Liver (tissue), 9 donors: ENCODE data around the gene ELAC2. TPM values are rescaled to one million over a fixed set of nuclear protein-coding genes. Genes with fewer than 3 reads are reported as not detected.

Experiments
- DNase-seq: peaks from one replicate; pipeline ENCODE4 v3.0.0-alpha.2; 2017; ENCODE audit warnings: low spot score
- H3K27ac ChIP-seq, 2 donors: one replicate each; pipeline ENCODE4 v1.7.0; 2013; ENCODE audit warnings: inconsistent platforms in 2 of 2, low read length in 2 of 2, control low read depth in 1 of 2, low read depth in 1 of 2, mild to moderate bottlenecking in 1 of 2
- H3K27me3 ChIP-seq, 4 donors: one replicate each; pipeline versions ENCODE4 v1.6.1 to v1.7.0; 2013; ENCODE audit warnings: low read length in 3 of 4, inconsistent platforms in 1 of 4, mild to moderate bottlenecking in 1 of 4, moderate library complexity in 1 of 4; ENCODE audit not compliant: control insufficient read depth in 4 of 4, insufficient read depth in 4 of 4
- H3K36me3 ChIP-seq, 4 donors: one replicate each; pipeline versions ENCODE4 v1.6.1 to v1.7.0; 2013; ENCODE audit warnings: low read length in 3 of 4, mild to moderate bottlenecking in 3 of 4, low read depth in 1 of 4, moderate library complexity in 1 of 4; ENCODE audit not compliant: control insufficient read depth in 4 of 4, insufficient read depth in 3 of 4
- H3K4me1 ChIP-seq, 4 donors: one replicate each; pipeline versions ENCODE4 v1.6.1 to v1.7.0; 2013; ENCODE audit warnings: low read length in 3 of 4, mild to moderate bottlenecking in 3 of 4, moderate library complexity in 1 of 4; ENCODE audit not compliant: control insufficient read depth in 4 of 4, insufficient read depth in 4 of 4
- H3K4me3 ChIP-seq, 3 donors: one replicate each; pipeline versions ENCODE4 v1.6.1 to v1.7.0; 2013; ENCODE audit warnings: low read length in 3 of 3, control low read depth in 1 of 3, low read depth in 1 of 3, mild to moderate bottlenecking in 1 of 3
- H3K9ac ChIP-seq, 2 donors: one replicate each; pipeline ENCODE4 v1.7.0; 2013; ENCODE audit warnings: low read length in 2 of 2, mild to moderate bottlenecking in 2 of 2, moderate library complexity in 2 of 2, control low read depth in 1 of 2, low read depth in 1 of 2
- H3K9me3 ChIP-seq, 4 donors: one replicate each; pipeline versions ENCODE4 v1.6.1 to v1.7.0; 2013; ENCODE audit warnings: low read length in 3 of 4; ENCODE audit not compliant: control insufficient read depth in 4 of 4
- CTCF ChIP-seq: fragments of 150-350 bp; IDR thresholded peaks from 2 replicates; pipeline ENCODE4 v1.5.1; 2017; ENCODE audit warnings: improper control_type of control experiment, low read depth, low read length; ENCODE audit not compliant: missing input control
- EGR1 ChIP-seq, 2 donors: IDR thresholded peaks; 2 replicates each; pipeline ENCODE4 v1.6.1; 2016 to 2018; ENCODE audit warnings: antibody characterized with exemption in 2 of 2, low read depth in 2 of 2
- FOXA1 ChIP-seq: IDR thresholded peaks from 2 replicates; pipeline ENCODE4 v1.6.1; 2016; ENCODE audit warnings: antibody characterized with exemption
- FOXA2 ChIP-seq: IDR thresholded peaks from 2 replicates; pipeline ENCODE4 v1.6.1; 2016; ENCODE audit warnings: antibody characterized with exemption
- GABPA ChIP-seq, 2 donors: IDR thresholded peaks in 1 of 2; conservative IDR thresholded peaks in 1 of 2; 2 replicates each; pipeline ENCODE4 v1.6.1; 2016; ENCODE audit warnings: antibody characterized with exemption in 2 of 2, mild to moderate bottlenecking in 1 of 2, moderate library complexity in 1 of 2
- HNF4A ChIP-seq, 2 donors: conservative IDR thresholded peaks; 2 replicates each; pipeline ENCODE4 v1.6.1; 2016; ENCODE audit warnings: antibody characterized with exemption in 2 of 2, mild to moderate bottlenecking in 2 of 2
- HNF4G ChIP-seq: IDR thresholded peaks from 2 replicates; pipeline ENCODE4 v1.6.1; 2016; ENCODE audit warnings: antibody characterized with exemption
- JUND ChIP-seq, 2 donors: IDR thresholded peaks; 2 replicates each; pipeline ENCODE4 v1.6.1; 2016; ENCODE audit warnings: antibody characterized with exemption in 2 of 2
- MAX ChIP-seq: IDR thresholded peaks from 2 replicates; pipeline ENCODE4 v1.6.1; 2016; ENCODE audit warnings: antibody characterized with exemption
- NR2F2 ChIP-seq: IDR thresholded peaks from 2 replicates; pipeline ENCODE4 v1.6.1; 2016; ENCODE audit warnings: antibody characterized with exemption
- RAD21 ChIP-seq, 2 donors: IDR thresholded peaks; 2 replicates each; pipeline ENCODE4 v1.6.1; 2016; ENCODE audit warnings: antibody characterized with exemption in 2 of 2, mild to moderate bottlenecking in 2 of 2
- REST ChIP-seq: IDR thresholded peaks from 2 replicates; pipeline ENCODE4 v1.6.1; 2016; ENCODE audit warnings: antibody characterized with exemption, mild to moderate bottlenecking
- RXRA ChIP-seq, 2 donors: IDR thresholded peaks; 2 replicates each; pipeline ENCODE4 v1.6.1; 2017 to 2018; ENCODE audit warnings: antibody characterized with exemption in 2 of 2, mild to moderate bottlenecking in 1 of 2
- SP1 ChIP-seq: IDR thresholded peaks from 2 replicates; pipeline ENCODE4 v1.6.1; 2018; ENCODE audit warnings: antibody characterized with exemption, mild to moderate bottlenecking
- TAF1 ChIP-seq: conservative IDR thresholded peaks from 2 replicates; pipeline ENCODE4 v1.6.1; 2016; ENCODE audit warnings: antibody characterized with exemption, mild to moderate bottlenecking
- YY1 ChIP-seq: IDR thresholded peaks from 2 replicates; pipeline ENCODE4 v1.6.1; 2016; ENCODE audit warnings: antibody characterized with exemption, mild to moderate bottlenecking
- WGBS: extraction: QIAGEN DNeasy Blood & Tissue Kit; methylation state at CpG from one replicate; pipeline ENCODE4 v1.1.7; 2013; 5-methylcytosine and 5-hydroxymethylcytosine counted together
- polyA plus RNA-seq, 2 donors: library from polyadenylated mRNA; stranded (reverse) in 1 of 2; unstranded in 1 of 2; fragments of 200-250 nt in 1 of 2; fragments of >200 nt in 1 of 2; fragmentation: Nextera tagmentation in 1 of 2; extraction: Ambion mirVana in 1 of 2; gene quantifications; one replicate each; pipeline versions ENCODE4 v1.2.1 to v1.2.3, GENCODE V29; 2013 to 2015
- total RNA-seq, 2 donors: library from RNA; depleted of rRNA; stranded (reverse); fragments of >200 nt; gene quantifications; one replicate each; pipeline ENCODE4 v1.2.3, GENCODE V29; 2014
- TF ChIP-seq, protein P1 (sequence below): IDR thresholded peaks from 2 replicates; pipeline ENCODE4 v1.6.1; 2016; ENCODE audit warnings: antibody characterized with exemption
- TF ChIP-seq, protein P2 (sequence below): IDR thresholded peaks from 2 replicates; pipeline ENCODE4 v1.6.1; 2016; ENCODE audit warnings: antibody characterized with exemption
- donor health status: healthy.
- donor health status: healthy.
- donor health status: healthy.
- donor health status: healthy.
- donor health status: healthy.

ELAC2 gene
- total and polyA plus RNA-seq, 4 donors = 26.5 to 54.1 (median 36.2) TPM

- TF ChIP-seq RXRA (IDR thresholded peaks at IDR 0.05) (no peak), REST (no peak), JUND (IDR thresholded peaks at IDR 0.05) (no peak), RAD21 (IDR thresholded peaks at IDR 0.05) (no peak), HNF4G (no peak), GABPA (IDR thresholded peaks at IDR 0.05 in 1 of 2, conservative IDR thresholded peaks at IDR 0.05 in 1 of 2) (no peak), HNF4A (conservative IDR thresholded peaks at IDR 0.05) (no peak), EGR1 (IDR thresholded peaks at IDR 0.05; ENCODE audit: low read depth in 2 of 2) (no peak), YY1 (no peak), SP1 (no peak), MAX (no peak), TAF1 (no peak), NR2F2 (no peak), CTCF (no peak), FOXA2 (no peak), FOXA1 (no peak)
- TF ChIP-seq, protein P1, sequence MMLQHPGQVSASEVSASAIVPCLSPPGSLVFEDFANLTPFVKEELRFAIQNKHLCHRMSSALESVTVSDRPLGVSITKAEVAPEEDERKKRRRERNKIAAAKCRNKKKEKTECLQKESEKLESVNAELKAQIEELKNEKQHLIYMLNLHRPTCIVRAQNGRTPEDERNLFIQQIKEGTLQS = no peak
- TF ChIP-seq, protein P2, sequence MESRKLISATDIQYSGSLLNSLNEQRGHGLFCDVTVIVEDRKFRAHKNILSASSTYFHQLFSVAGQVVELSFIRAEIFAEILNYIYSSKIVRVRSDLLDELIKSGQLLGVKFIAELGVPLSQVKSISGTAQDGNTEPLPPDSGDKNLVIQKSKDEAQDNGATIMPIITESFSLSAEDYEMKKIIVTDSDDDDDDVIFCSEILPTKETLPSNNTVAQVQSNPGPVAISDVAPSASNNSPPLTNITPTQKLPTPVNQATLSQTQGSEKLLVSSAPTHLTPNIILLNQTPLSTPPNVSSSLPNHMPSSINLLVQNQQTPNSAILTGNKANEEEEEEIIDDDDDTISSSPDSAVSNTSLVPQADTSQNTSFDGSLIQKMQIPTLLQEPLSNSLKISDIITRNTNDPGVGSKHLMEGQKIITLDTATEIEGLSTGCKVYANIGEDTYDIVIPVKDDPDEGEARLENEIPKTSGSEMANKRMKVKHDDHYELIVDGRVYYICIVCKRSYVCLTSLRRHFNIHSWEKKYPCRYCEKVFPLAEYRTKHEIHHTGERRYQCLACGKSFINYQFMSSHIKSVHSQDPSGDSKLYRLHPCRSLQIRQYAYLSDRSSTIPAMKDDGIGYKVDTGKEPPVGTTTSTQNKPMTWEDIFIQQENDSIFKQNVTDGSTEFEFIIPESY = no peak
- Histone ChIP-seq H3K4me1 (peaks cover 0 to 6% (median 0%) of the 10 kb centered on the region in 4 donors), H3K36me3 (no peaks in the 10 kb centered on the region), H3K27ac (no peak overlapping the region), H3K4me3 (no peak overlapping the region), H3K9me3 (no peaks in the 10 kb centered on the region), H3K9ac (no peak overlapping the region), H3K27me3 (no peaks in the 10 kb centered on the region)
- no peak for DNase-seq
- WGBS = 76% methylated on average over 2 of the region's 2 CpGs
Measured at GRCh38 chr17:13029340-13029739, 11.5 kb upstream of the ELAC2 start.
